ENCODE measurements around the gene BACE2. TPM values are rescaled to one million over a fixed set of nuclear protein-coding genes. Genes with fewer than 3 reads are reported as not detected.

BACE2 gene
- total and polyA plus RNA-seq, 2 of the 13 experiments (the other 11 are each of a cell fraction or from before 2014, with no cell fraction given) = 0.07 to 0.11 TPM

- TF ChIP-seq ZMYM4 (CRISPR knock-in tag; IDR thresholded peaks at IDR 0.05) = no peak
Observed at GRCh38 chr21:41156142-41156541, 11.8 kb upstream of the BACE2 start (continued).

- no peaks in the 10 kb centered on the region for H3K79me2 ChIP-seq (ENCODE audit: insufficient read depth, low read length)
- H3K36me3 ChIP-seq (replicated peaks in 1 of 2; ENCODE audit: control insufficient read depth in 1 of 2, insufficient read depth in 2 of 2, low read length in 2 of 2) = no peaks in the 10 kb centered on the region
- H3K4me2 ChIP-seq (ENCODE audit: low read depth, low read length) = no peak overlapping the region
- H2AFZ ChIP-seq (ENCODE audit: low read length) = no peak overlapping the region
- H3K9me3 ChIP-seq (ENCODE audit: low read length) = peaks cover 8% of the 10 kb centered on the region
- no TSS peak for BruUV-seq (replicated peaks)
- H4K20me1 ChIP-seq (ENCODE audit: insufficient read depth, low read length) = no peaks in the 10 kb centered on the region
- in situ Hi-C loops (cut with HindIII; ENCODE audit: extremely low pct_ligation_motif_present, low pct_unique_long_range_greater_than_20kb) = no loop called here
- no peak for ATAC-seq
- no peak overlapping the region for H3K4me3 ChIP-seq (replicated peaks in 1 of 3; ENCODE audit: insufficient read depth in 1 of 3, low read depth in 2 of 3, low read length in 3 of 3)
- no peak for FAIRE-seq
- H3K27me3 ChIP-seq (ENCODE audit: control insufficient read depth in 1 of 2, insufficient read depth in 2 of 2, low read length in 2 of 2) = peaks cover 0 to 13% of the 10 kb centered on the region in 2 experiments; a peak in 2 of 5 replicates
- no peak for TF ChIP-seq HOXA7 (CRISPR knock-in tag; IDR thresholded peaks at IDR 0.05)
- TF ChIP-seq ZNF678 (CRISPR knock-in tag; IDR thresholded peaks at IDR 0.05) = no peak
- TF ChIP-seq GPN1 (CRISPR knock-in tag; IDR thresholded peaks at IDR 0.05; ENCODE audit: borderline replicate concordance) = no peak
- 0 out of 2 replicates have a peak, but pooled peaks have one; percentile 7 for TF ChIP-seq CEBPB (IDR thresholded peaks at IDR 0.05; ENCODE audit: borderline replicate concordance, low read depth, low read length)
- no peak for TF ChIP-seq IKZF5 (CRISPR knock-in tag; IDR thresholded peaks at IDR 0.05)
- TF ChIP-seq POGK (CRISPR knock-in tag; conservative IDR thresholded peaks at IDR 0.05) = no peak
- no peak for TF ChIP-seq ZFP36L2 (CRISPR knock-in tag; IDR thresholded peaks at IDR 0.05)
- TF ChIP-seq ZNF205 (CRISPR knock-in tag; IDR thresholded peaks at IDR 0.05) = no peak
- no peak for TF ChIP-seq PRPF4 (IDR thresholded peaks at IDR 0.05; ENCODE audit: low read depth, low read length, poor library complexity, severe bottlenecking)
- no peaks in the 10 kb centered on the region for H3K4me1 ChIP-seq (ENCODE audit: insufficient read depth, low read length)
- DNase-seq (ENCODE audit: low spot score) = no peak
- no peak overlapping the region for H3K27ac ChIP-seq (ENCODE audit: extremely low read length, insufficient read depth, low read length)
- intact Hi-C loops (cut with micrococcal nuclease; ENCODE audit: unreplicated experiment) = no loop called here
- H3K9ac ChIP-seq (ENCODE audit: insufficient read depth, low read depth, low read length) = no peak overlapping the region
- 21% methylated on average over 2 of the region's 2 CpGs for WGBS (ENCODE audit: low lambda C conversion rate)
- CTCF ChIA-PET (ENCODE audit: low intra/inter-chr PET ratio, low total read pairs) = no interaction called here
- POLR2A ChIA-PET = no interaction called here
Observed at GRCh38 chr21:41158026-41158425, 9.9 kb upstream of the BACE2 start.
